Stimulated activated CD4-positive, alpha-beta T cell treated with anti-CD3 and anti-CD28 coated beads, Interleukin-12 subunit alpha, Interleukin-12 subunit beta, amount 100 ng/mL, for 4 hours (primary cell): Measurements from ENCODE around the gene AOAH.

ENCODE experiments used
- DNase-seq: peaks from one replicate; pipeline ENCODE4 v3.0.0-alpha.2; 2020

Gene AOAH

GRCh38 chr7:36723951-36724664, at the start of gene AOAH:
Gene AOAH, minus strand, starts transcription at chr7:36724494. Its CDS starts 346 bp downstream, at chr7:36724148.
- DNase-seq, result peak; percentile 33

GRCh38 chr7:36766451-36766850, 42.2 kb upstream of the AOAH start:
- DNase-seq, result no peak

GRCh38 chr7:36765605-36766004, 41.3 kb upstream of the AOAH start:
- no peak for DNase-seq

GRCh38 chr7:36764929-36765328, 40.6 kb upstream of the AOAH start:
- DNase-seq, result no peak

- no peak for DNase-seq
Observed at GRCh38 chr7:36763132-36763816, 39.0 kb upstream of the AOAH start.

GRCh38 chr7:36762394-36762793, 38.1 kb upstream of the AOAH start:
- DNase-seq, result no peak

GRCh38 chr7:36761835-36762234, 37.5 kb upstream of the AOAH start:
- no peak for DNase-seq

GRCh38 chr7:36760856-36761762, 36.8 kb upstream of the AOAH start:
- DNase-seq, result no peak

- DNase-seq, result no peak
Observed at GRCh38 chr7:36758879-36759278, 34.6 kb upstream of the AOAH start.

GRCh38 chr7:36755484-36755883, 31.2 kb upstream of the AOAH start:
- DNase-seq, result no peak

- no peak for DNase-seq
Observed at GRCh38 chr7:36752026-36752711, 27.9 kb upstream of the AOAH start.

GRCh38 chr7:36750451-36750850, 26.2 kb upstream of the AOAH start:
- no peak for DNase-seq

GRCh38 chr7:36749282-36749960, 25.1 kb upstream of the AOAH start:
- no peak for DNase-seq

- DNase-seq, result no peak
Observed at GRCh38 chr7:36748017-36748487, 23.8 kb upstream of the AOAH start.

GRCh38 chr7:36747280-36748016, 23.2 kb upstream of the AOAH start:
- no peak for DNase-seq

- no peak for DNase-seq
Observed at GRCh38 chr7:36746347-36746746, 22.1 kb upstream of the AOAH start.

GRCh38 chr7:36742911-36743775, 18.8 kb upstream of the AOAH start:
- no peak for DNase-seq

GRCh38 chr7:36741866-36742265, 17.6 kb upstream of the AOAH start:
- DNase-seq, result no peak

GRCh38 chr7:36739351-36739750, 15.1 kb upstream of the AOAH start:
- no peak for DNase-seq

- no peak for DNase-seq
Observed at GRCh38 chr7:36736899-36737211, 12.6 kb upstream of the AOAH start.
